NOMO-1 (cell line): ENCODE data around the gene AAMP.
"Not testable (repeated sequence)": the region's sequence is repeated elsewhere in the genome, so short reads cannot be mapped to it uniquely, and the experiment has no call there.

Experiments used
- DNase-seq, 2 experiments: peaks; one replicate each; lab custom pipeline; 2025; ENCODE audit not compliant: unreplicated experiment in 2 of 2; lab: John Stamatoyannopoulos, UW

Gene AAMP, protein sequence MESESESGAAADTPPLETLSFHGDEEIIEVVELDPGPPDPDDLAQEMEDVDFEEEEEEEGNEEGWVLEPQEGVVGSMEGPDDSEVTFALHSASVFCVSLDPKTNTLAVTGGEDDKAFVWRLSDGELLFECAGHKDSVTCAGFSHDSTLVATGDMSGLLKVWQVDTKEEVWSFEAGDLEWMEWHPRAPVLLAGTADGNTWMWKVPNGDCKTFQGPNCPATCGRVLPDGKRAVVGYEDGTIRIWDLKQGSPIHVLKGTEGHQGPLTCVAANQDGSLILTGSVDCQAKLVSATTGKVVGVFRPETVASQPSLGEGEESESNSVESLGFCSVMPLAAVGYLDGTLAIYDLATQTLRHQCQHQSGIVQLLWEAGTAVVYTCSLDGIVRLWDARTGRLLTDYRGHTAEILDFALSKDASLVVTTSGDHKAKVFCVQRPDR

DNA sequence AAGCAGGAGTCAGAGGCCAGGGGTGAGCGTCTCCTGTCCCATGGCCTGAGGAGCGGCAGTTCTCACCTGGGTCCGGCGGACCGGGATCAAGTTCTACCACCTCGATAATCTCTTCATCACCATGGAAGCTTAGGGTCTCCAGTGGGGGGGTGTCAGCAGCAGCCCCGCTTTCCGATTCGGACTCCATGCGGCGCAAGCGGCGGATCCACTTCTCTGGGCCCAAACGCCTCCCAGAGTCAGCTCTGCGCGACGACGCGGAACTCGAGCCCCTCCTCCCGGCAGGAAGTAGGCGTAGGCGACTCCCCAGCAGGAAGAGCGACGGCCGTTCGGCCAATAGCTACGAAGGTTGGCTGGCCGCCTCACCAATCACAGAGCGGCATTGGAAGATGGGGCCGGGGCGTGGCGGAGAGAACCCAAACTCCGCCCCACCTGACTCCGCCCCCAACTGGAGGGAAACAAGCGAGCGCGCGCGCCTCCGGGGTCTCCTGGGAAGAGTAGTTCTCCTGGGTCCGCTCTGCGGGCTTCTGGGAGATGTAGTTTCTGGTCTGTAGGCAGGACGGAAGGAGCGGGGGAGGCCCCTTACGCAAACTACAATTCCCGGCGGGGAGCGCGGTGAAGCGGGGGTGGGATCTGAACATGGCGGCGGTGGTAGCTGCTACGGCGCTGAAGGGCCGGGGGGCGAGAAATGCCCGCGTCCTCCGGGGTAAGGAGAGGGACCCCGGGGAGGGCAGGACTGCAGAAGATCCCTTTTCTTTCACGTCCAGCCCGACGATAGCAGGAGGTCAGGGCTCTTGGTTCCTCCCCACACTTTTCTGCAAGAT, at the start of gene AAMP, which contains the start of gene PNKD:
Gene AAMP (minus strand): TSS at position 238 of the 821 bp plus-strand sequence. CDS start 51 bp downstream, at position 187.
Gene PNKD (plus strand): TSS at position 620 of the 821 bp plus-strand sequence. CDS start 17 bp downstream, at position 637.
- DNase-seq, result peak; percentile 99 to 100

DNA sequence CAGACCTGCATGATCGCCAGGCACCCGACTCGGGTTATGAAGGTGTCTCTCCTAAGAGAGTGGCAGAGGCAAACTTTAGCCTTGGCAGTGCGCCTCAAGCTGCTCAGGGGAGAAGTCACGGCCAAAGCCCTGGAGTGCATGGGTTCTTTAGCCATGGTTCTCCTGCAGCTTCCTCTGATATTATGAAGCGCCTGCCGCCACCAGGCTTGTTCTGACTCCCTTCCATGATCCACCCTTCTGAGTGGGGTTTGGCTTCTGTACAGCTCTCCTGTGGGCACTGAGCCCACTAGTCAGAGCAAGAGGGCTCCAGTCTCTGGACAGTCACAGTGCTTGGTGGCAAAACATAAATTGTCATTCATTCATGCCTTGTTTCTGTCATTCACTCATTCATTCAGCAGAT, 48.3 kb upstream of the AAMP start:
- DNase-seq, result no peak

DNA sequence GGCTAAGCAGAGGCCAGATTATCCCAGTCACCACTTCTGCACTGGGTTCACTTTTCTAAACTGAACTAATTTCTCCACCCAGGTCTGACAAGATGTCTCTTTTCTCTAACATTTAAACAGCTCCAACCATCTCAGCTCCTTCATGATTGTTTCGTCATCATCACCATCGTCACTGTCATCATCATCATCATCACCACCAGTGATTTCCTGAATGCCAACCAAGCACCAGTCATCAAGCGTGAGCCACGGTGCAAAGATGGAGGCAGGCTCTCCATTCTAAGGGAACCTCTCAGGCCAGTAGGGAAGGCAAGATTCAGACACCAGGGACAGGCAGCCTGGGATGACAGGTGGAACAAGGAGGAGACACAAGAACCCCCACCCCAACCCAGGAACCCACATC, 47.9 kb upstream of the AAMP start:
- DNase-seq, result no peak

DNA sequence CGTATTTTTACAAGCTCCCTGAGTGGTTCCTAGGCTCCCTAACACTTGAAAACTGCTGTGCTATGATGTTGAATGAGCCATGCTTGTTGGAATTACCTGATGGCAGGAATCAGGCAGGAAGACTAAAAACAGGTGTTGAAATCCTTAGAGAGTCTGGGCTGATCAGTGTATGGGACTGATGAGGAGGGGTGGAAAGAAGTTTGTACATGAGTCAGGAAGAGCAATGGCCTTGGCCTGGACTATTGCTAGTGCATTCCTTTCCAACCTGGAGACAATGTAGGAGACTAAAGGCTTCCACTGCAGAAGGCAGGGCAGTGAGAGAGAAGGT, 47.3 kb upstream of the AAMP start:
- no peak for DNase-seq

DNA sequence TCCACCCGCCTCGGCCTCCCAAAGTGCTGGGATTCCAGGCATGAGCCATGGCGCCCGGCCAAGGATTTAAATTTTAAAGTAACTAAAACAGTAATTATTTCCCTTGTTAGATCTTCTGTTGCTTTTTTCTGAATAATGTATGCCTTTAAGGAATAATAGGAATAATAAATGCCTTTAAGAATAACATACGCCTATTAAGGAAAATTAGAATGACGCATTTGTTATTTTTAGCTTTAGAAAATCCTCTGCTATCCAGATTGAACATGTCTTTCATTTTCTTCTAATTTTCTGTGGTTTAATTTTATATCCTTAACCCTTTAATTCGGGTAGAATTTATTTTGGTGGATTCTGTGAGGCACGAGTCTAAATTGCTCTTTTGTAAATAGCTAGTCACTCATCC, 45.5 kb upstream of the AAMP start:
- no peak for DNase-seq

DNA sequence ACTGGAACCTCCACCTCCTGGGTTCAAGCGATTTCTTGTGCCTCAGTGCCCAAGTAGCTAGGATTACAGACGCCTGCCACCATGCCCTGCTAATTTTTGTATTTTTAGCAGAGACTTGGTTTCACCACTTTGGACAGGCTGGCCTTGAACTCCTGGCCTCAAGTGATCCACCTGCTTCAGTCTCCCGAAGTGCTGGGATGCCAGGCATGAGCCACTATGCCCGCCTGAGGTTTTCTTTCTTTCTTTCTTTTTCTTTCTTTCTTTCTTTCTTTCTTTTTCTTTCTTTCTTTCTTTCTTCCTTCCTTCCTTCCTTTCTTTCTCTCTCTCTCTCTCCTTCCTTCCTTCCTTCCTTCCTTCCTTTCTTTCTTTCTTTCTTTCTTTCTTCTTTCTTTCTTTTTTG, 44.8 kb upstream of the AAMP start:
- not testable (repeated sequence) for DNase-seq

DNA sequence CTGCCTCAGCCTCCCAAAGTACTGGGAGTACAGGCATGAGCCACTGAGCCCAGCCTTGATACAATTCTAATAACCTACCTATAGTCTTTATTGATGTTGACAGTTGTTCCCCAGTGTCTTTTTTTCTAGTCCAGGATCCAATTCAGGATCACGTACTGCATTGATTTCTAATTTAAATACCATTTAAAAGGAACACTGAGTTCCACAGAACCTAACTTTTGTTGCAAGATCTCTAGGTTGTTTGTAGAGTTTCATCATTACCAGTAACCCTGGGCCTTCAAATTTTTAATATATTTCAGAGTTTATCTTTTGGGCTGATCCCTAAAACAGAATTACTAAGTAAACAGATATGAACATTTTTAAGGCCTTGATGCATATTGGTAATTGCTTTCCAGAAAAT, 43.4 kb upstream of the AAMP start:
- DNase-seq, result no peak

DNA sequence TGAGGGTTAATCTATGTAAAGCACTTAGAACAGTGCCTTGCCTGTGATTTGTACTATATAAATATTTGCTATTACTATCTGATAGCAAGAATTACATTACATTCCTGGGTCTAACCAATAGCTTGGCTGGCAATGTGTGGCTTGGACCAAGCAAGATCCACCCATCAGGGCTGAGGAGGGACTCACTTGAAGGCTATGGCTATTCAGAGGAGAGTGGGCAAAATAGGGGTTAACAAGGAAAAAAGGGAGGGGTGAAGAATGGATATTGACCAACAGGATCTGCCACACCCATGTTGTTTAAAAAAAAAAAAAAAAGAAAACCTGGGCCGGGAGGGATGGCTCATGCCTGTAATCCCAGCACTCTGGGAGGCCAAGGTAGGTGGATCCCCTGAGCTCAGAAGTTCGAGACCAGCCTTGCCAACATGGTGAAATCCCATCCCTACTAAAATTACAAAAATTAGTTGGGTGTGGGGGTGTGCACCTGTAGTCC, 42.4 kb upstream of the AAMP start:
- DNase-seq, result no peak

DNA sequence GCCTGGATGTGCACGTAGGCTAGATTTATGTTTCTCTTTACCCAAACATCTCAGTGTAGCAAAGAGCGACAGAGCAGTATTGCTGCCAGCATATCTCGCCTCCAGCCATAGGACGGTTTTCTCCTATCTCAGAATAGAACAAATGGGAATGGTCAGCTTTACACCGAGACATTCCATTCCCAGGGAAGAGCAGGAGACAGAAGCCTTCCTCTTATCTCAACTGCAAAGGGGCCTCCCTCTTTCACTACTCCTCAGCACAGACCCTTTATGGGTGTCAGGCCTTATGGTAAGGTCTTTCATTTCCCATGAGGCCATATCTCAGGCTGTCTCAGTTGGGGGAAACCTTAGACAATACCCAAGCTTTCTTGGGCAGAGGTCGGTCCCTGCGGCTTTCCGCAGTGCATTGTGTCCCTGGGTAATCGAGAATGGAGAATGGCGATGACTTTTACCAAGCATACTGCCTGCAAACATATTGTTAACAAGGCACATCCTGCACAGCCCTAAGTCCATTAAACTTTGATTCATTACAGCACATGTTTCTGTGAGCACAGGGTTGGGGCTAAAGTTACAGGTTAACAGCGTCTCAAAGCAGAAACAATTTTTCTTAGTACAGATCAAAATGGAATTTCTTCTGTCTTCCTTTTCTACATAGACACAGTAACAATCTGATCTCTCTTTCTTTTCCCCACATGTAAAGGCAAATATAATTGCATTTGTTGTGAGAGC, 41.8 kb upstream of the AAMP start:
- not testable (repeated sequence) for DNase-seq

DNA sequence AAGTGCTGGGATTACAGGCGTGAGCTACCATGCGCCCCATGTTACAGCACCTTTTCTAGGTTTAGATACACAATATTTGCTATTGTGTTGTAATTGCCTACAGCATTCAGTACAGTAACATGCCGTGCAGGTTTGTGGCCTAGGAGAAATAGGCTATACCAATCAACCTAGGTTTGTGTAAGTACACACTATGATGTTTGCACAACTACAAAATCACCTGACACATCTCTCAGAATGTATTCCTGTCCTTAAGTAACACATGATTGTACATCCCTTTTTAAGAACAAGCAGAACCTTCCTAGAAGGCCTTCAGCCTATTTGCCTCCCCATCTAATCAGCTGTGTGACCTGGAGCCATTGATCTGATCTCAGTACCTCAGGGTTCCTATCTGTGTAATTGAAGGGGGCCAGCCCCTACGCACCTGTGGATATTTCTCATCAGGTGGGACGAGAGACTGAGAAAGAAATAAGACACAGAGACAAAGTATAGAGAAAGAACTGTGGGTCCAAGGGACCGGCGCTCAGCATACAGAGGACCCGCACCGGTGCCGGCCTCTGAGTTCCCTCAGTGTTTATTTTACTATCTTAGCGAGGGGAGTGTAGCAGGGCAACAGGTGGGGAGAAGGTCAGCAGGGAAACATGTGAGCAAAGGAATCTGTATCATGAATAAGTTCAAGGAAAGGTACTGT, 41.1 kb upstream of the AAMP start:
- no peak for DNase-seq

DNA sequence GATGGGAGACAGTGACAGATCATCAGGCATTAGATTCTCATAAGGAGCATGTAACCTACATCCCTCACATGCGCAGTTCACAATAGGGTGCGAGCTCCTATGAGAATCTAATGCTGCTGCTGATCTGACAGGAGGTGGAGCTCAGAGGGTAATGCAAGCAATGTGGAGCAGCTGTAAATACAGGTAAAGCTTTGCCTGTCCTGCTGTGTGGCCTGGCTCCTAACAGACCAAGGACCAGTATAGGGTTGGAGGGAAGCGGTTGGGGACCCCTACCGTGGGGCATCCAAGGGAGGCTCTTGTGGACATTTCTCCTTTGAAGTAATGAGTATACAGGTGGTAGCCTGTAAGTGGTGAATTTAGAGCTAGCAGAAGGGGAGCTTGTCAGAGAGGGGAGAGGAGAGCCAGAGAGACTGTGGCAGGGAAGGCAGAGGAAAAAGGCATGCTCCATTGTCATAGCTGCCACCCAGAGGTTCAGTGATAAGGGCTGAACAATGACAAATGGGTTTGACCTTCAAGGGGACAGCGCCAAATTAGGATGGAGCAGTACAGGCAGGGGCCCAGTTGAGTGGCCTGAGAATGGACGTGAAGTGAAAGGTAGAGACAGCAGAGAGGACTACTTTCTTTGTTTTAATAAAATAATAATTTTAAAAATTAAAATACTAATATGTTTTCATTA, 37.6 kb upstream of the AAMP start:
- no peak for DNase-seq

DNA sequence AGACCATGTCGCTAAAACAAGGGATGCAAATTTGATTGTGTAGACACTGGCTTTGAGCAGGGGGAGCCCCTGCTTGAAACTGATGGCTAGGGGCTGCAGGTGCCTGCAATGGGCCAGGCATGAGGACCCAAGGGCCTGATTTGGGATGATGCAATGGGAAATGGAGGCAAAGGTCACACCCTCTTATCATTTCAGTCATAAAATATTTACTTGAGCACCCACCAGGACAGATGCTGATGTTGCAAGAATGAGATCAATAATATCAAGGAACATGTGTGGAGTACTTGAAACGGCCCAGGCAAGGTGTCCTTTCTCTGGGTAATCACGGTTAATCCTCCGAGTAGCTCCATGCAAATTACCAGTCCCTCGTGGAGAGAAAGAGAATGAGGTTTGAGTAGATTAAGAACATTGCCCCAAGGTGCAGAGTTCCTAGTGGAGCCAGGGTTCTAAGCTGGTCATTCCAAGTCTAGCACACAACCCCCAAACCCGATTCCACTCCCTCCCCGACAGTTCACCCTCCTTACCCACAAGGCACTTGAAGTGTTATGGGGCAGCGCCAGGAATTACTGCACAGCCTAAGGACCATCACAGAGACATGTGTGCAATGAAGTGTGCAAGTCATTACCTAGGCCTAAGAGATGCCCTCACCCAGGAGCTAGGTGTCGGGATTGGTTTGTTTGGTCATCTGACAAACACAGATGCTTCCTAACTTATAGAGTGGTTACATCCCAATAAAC, 36.4 kb upstream of the AAMP start:
- DNase-seq, result no peak

DNA sequence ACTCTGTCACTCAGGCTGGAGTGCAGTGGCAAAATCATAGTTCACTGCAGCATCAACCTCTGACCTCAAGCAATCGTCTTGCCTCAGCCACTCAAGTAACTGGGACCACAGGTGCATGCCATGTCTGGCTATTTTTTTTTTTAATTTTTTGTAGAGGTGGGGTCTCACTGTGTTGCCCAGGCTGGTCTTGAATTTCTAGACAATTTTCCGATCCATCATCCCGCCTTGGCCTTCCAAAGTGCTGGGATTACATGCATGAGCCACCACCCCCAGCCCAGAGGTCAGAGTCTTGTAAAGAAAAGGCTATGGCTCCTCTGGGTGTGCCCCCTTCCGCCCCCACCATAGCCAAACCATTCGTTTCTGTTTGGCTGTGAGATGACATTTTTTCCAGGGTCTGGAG, 35.4 kb upstream of the AAMP start:
- DNase-seq, result no peak

DNA sequence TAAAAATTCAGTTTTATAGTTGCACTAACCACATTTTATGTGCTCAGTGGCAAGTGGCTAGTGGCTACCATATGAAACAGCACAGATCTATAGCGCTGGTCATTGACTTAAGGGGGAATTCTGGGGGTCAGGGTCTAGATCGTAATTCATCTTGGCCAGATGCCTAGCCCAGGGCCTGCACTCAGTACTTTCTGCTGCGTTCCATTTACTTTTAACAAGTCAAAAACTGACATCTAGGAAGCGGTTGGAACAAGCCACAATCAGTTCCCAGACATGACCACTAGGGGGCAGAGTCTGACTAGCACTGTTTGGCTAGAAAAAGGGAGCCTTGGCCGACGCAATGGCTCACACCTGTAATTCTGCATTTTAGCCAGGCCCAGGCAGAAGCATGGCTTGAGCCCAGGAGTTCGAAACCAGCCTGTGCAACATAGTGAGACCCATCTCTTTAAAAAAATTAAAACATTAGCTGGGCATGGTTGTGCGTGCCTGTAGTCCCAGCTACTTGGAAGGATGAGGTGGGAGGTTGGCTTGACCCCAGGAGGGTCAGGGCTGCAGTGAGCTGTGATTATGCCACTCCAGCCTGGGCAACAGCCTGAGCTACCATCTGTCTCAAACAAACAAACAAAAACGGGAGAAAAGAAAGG, 31.4 kb upstream of the AAMP start:
- DNase-seq, result peak; percentile 84

DNA sequence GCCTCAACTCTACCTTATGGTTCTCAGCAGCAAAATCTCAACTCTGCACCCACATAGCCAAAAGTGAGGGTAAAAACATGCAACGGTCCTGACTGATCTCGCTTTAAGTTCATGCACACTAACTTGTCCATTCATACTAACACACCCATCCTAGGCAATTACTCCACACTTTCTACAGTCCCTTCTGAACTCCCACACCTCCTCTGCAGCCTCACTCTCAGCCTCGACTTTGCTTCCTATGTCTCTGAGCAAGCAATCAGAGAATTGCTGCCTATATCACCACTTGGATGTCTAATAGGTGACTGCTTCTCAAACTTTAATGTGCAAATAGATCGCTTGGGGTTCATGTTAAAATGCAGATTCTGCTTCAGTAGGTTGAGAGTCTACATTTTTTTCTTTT, 30.2 kb upstream of the AAMP start:
- DNase-seq, result no peak

DNA sequence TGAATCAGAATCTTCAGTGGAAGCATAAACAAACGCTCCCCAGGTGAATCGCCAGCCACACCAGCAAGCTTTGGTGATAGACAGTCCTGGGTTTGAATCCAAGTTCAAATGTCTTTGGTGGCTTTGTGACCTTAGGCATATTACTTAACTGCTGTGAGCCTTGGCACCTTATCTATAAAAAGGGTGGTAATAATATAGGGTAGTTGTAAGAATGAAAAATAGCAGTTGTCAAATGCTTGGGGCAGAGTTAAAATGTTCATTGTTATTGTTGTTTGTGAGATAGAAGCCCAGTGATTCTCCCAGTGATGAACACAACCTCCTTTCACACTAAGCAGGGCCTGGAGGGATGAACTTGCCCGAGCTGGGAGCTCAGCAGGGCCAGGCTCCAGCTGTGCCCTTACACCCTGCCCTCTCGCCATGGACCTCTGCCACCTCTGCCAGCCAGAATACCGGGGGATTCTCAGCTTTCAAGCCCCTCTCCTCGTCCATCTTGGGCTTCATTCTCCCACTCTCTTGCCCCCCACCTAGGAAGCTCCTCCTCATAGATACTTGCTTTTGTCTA, 28.5 kb upstream of the AAMP start:
- no peak for DNase-seq

DNA sequence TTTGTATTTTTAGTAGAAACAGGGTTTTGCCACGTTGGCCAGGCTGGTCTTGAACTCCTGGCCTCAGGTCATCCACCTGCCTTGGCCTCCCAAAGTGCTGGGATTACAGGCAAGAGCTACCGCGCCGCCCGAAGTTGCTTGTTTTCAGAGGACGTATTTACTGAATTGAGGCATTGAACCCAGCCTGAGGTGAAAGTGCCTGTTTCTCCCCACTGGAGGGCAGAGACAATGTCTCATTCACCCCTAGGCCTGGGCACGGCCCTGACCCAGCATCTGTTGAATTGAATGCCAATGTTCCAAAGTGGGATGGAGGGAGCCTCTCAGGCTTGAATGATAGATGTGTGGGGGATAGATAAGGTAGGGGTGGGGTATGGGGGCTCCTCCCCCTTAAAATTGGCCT, 26.9 kb upstream of the AAMP start:
- no peak for DNase-seq

DNA sequence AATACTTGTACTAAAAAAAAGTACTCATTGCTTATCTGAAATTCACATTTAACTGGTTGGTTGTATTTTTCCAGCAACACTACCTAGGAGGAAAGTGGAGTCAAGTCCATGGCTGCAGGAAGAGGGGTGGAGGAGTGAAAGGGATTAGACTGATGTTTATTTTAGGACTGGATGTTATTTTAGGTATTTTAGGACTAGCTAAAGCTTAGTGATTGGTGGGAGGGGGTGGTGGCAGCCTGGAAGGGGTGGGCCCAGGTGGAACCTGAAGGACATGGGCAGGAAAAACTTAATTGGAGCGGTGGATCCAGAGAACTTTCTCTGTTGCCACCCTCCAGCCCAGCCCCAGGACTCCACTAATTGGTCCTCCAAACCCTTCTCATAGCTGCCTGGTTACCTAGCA, 26.3 kb upstream of the AAMP start:
- no peak for DNase-seq

DNA sequence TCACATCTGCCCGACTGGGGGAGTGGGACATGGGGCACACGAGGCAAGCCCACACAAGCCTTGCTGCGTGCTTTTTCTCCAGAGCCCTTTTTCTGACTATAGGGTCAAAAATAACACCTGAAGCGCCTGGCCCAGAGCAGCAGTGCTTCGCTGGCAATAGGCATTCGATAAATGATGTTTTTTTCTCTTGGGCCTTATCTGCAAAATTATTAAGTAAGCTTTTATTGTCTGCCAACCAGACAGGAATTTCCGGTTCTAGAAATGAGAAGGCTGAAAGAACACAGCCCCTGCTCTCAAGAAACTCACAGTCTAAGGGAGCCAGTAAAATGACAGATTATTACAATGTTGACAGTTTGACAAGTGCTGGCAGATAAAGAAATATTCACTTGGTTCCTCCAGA, 25.1 kb upstream of the AAMP start:
- DNase-seq, result no peak
